ENCODE measurements around the gene TMIGD2. TPM values are rescaled to one million over a fixed set of nuclear protein-coding genes. Genes with fewer than 3 reads are reported as not detected.
"Not testable (repeated sequence)": the region's sequence is repeated elsewhere in the genome, so short reads cannot be mapped to it uniquely, and the experiment has no call there.

TMIGD2 gene
- total RNA-seq = 10 to 100 TPM; 13.5 to 44.0 (median 32.4) TPM
- 24.3 TPM for total RNA-seq (2013)
- 1.2 to 42.9 (median 17.4) reads per million in 29 experiments for total RNA-seq

- no peaks in the 10 kb centered on the region for H3K9me3 Mint-ChIP-seq
Observed at GRCh38 chr19:4302243-4302640, at the start of gene TMIGD2. Gene TMIGD2 (minus strand): TSS chr19:4302389. CDS start chr19:4302385, 4 bp downstream.

DNA sequence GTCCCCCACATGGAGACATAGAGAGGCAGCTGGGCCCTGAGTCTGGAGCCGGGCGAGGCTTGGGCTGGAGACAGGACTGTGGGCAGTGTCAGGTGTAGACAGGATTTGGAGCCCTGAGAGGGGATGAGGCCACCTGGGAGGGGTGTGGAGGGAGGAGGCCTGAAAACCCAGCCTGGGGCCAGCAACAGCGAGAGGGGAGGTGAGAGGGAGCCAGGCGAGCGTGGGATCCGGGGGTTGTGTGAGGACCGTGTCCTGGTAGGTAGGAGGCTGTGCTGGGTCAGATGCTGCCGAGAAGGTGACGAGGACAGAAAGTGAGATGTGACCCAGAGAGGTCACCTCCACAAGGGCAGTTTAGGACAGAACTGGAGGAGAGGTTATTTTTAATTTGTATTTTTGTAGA is 48.5 kb upstream of the TMIGD2 start:
- H3K4me1 Mint-ChIP-seq = peaks cover 2 to 5% (median 3%) of the 10 kb centered on the region in 3 donors
- H3K4me3 Mint-ChIP-seq = no peak overlapping the region
- DNase-seq (no peak), ATAC-seq (replicated peaks in 1 of 4) (no peak)
- H3K36me3 Mint-ChIP-seq = peaks cover 6% of the 10 kb centered on the region
- Histone ChIP-seq H3K27me3 (replicated peaks in 1 of 2; ENCODE audit: control insufficient read depth in 2 of 2, extremely low read depth in 1 of 2, insufficient read depth in 2 of 2, low read length in 1 of 2) (no peaks in the 10 kb centered on the region), H3K27ac (ENCODE audit: low read length) (no peak overlapping the region), H3K36me3 (ENCODE audit: control insufficient read depth in 2 of 2, extremely low read depth in 1 of 2, insufficient read depth in 1 of 2, low read length in 1 of 2) (peaks cover 0 to 2% of the 10 kb centered on the region in 2 donors), H3K9me3 (no peaks in the 10 kb centered on the region), H3K4me3 (ENCODE audit: control insufficient read depth in 1 of 2, extremely low read depth in 1 of 2, low read length in 1 of 2) (no peak overlapping the region), H3K4me1 (ENCODE audit: control insufficient read depth in 1 of 2, extremely low read depth in 1 of 2, insufficient read depth in 2 of 2, low read length in 2 of 2) (peaks cover 0 to 3% of the 10 kb centered on the region in 2 experiments)
- POLR2A ChIA-PET = no interaction called here
- WGBS (ENCODE audit: insufficient coverage) = 100% methylated on average over 9 of the region's 9 CpGs
- H3K27ac Mint-ChIP-seq = no peak overlapping the region
- H3K27me3 Mint-ChIP-seq = no peaks in the 10 kb centered on the region
- H3K9me3 Mint-ChIP-seq = no peaks in the 10 kb centered on the region
- CTCF ChIA-PET = no interaction called here

More at GRCh38 chr19:4302243-4302640, at the start of gene TMIGD2:
- Mint-ChIP-seq H3K27ac (peak within 1 kb of the TSS; percentile 92 to 94), H3K36me3 (no peaks in the 10 kb centered on the region), H3K4me1 (peaks cover 37 to 42% (median 39%) of the 10 kb centered on the region in 3 donors), H3K27me3 (no peaks in the 10 kb centered on the region), H3K4me3 (peak within 1 kb of the TSS; percentile 83 to 95 (median 84))
- 11% methylated on average over 7 of the region's 8 CpGs for WGBS (ENCODE audit: insufficient coverage)
- H3K27me3 ChIP-seq (replicated peaks in 1 of 2; ENCODE audit: control insufficient read depth in 2 of 2, extremely low read depth in 1 of 2, insufficient read depth in 2 of 2, low read length in 1 of 2) = peaks cover 0 to 24% of the 10 kb centered on the region in 2 experiments
- H3K27ac ChIP-seq (ENCODE audit: low read length) = peak within 1 kb of the TSS; percentile 57
- peaks cover 0 to 2% of the 10 kb centered on the region in 2 donors for H3K36me3 ChIP-seq (ENCODE audit: control insufficient read depth in 2 of 2, extremely low read depth in 1 of 2, insufficient read depth in 1 of 2, low read length in 1 of 2)
- peak; percentile 33 to 64 (median 48) for ATAC-seq (replicated peaks in 1 of 4)
- no peaks in the 10 kb centered on the region for H3K9me3 ChIP-seq
- peak in 17 of 35 experiments; percentile 12 to 51 (median 23) for DNase-seq
- H3K4me3 ChIP-seq (ENCODE audit: control insufficient read depth in 1 of 2, extremely low read depth in 1 of 2, low read length in 1 of 2) = peak within 1 kb of the TSS; percentile 47 to 74
- POLR2A ChIA-PET = interaction anchor here (0.6 to 0.8 kb wide), 3 partner anchors 40 to 1249 kb away, joined by 3 to 4 read pairs (median 3); no protein-coding TSS in a partner anchor
- peaks cover 23 to 41% of the 10 kb centered on the region in 2 experiments for H3K4me1 ChIP-seq (ENCODE audit: control insufficient read depth in 1 of 2, extremely low read depth in 1 of 2, insufficient read depth in 2 of 2, low read length in 2 of 2)
- CTCF ChIA-PET = no interaction called here

GRCh38 chr19:4350111-4350510 is 47.9 kb upstream of the TMIGD2 start:
- Mint-ChIP-seq H3K27ac (no peak overlapping the region), H3K27me3 (no peaks in the 10 kb centered on the region), H3K4me1 (peaks cover 5 to 9% (median 7%) of the 10 kb centered on the region in 3 donors), H3K4me3 (no peak overlapping the region), H3K9me3 (no peaks in the 10 kb centered on the region), H3K36me3 (peaks cover 6% of the 10 kb centered on the region)
- ATAC-seq (replicated peaks in 1 of 4) (no peak), DNase-seq (no peak)
- no peaks in the 10 kb centered on the region for H3K27me3 ChIP-seq (replicated peaks in 1 of 2; ENCODE audit: control insufficient read depth in 2 of 2, extremely low read depth in 1 of 2, insufficient read depth in 2 of 2, low read length in 1 of 2)
- CTCF ChIA-PET = no interaction called here
- POLR2A ChIA-PET = no interaction called here
- peaks cover 0 to 3% of the 10 kb centered on the region in 2 donors for H3K36me3 ChIP-seq (ENCODE audit: control insufficient read depth in 2 of 2, extremely low read depth in 1 of 2, insufficient read depth in 1 of 2, low read length in 1 of 2)
- H3K4me3 ChIP-seq (ENCODE audit: control insufficient read depth in 1 of 2, extremely low read depth in 1 of 2, low read length in 1 of 2) = no peak overlapping the region
- no peak overlapping the region for H3K27ac ChIP-seq (ENCODE audit: low read length)
- peaks cover 0 to 7% of the 10 kb centered on the region in 2 experiments for H3K4me1 ChIP-seq (ENCODE audit: control insufficient read depth in 1 of 2, extremely low read depth in 1 of 2, insufficient read depth in 2 of 2, low read length in 2 of 2)
- H3K9me3 ChIP-seq = no peaks in the 10 kb centered on the region
- 83% methylated on average over 8 of the region's 8 CpGs for WGBS (ENCODE audit: insufficient coverage)

DNA sequence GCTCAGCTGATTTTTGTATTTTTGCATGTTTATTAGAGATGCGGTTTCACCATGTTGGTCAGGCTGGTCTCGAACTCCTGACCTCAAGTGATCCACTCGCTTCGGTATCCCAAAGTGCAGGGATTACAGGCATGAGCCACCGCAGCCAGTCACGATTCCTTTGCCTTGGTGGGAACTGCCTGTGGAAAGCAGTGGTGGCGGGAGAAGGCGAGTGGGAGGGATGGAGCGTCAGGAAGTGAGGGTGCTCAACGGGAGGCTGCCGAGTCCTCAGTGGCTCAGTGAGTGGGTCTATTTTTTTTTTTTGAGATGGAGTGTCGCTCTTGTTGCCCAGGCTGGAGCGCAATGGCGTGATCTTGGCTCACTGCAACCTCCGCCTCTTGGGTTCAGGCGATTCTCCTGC is 47.0 kb upstream of the TMIGD2 start:
- not testable (repeated sequence) for H3K4me3 Mint-ChIP-seq, H3K27me3 Mint-ChIP-seq, H3K27ac Mint-ChIP-seq

DNA sequence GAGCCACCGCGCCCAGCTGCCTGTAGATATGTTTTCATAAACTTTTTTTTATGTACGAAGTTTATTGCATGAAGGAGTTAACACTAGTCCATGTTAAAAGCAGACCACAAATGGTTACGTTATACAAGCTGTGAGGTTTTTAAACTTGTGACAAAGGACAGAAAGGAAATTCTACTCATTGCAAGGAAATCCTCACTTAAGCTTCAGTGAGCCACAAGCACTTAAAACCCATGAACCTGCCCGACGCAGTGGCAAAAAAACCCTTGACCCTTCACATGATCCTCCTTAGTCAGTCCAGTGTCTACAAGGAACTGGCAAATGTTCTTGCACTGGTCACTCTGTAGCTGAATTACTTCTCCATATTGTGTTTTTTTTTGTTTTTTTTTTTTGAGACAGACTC is 45.3 kb upstream of the TMIGD2 start:
- ATAC-seq (replicated peaks in 1 of 4) = no peak
- 93% methylated on average over 2 of the region's 6 CpGs for WGBS (ENCODE audit: insufficient coverage)
- Histone ChIP-seq H3K9me3 (no peaks in the 10 kb centered on the region), H3K27ac (ENCODE audit: low read length) (no peak overlapping the region), H3K36me3 (ENCODE audit: control insufficient read depth in 2 of 2, extremely low read depth in 1 of 2, insufficient read depth in 1 of 2, low read length in 1 of 2) (peaks cover 0 to 3% of the 10 kb centered on the region in 2 donors), H3K27me3 (replicated peaks in 1 of 2; ENCODE audit: control insufficient read depth in 2 of 2, extremely low read depth in 1 of 2, insufficient read depth in 2 of 2, low read length in 1 of 2) (no peaks in the 10 kb centered on the region), H3K4me3 (ENCODE audit: control insufficient read depth in 1 of 2, extremely low read depth in 1 of 2, low read length in 1 of 2) (no peak overlapping the region), H3K4me1 (ENCODE audit: control insufficient read depth in 1 of 2, extremely low read depth in 1 of 2, insufficient read depth in 2 of 2, low read length in 2 of 2) (peaks cover 5 to 23% of the 10 kb centered on the region in 2 experiments)
- Mint-ChIP-seq H3K36me3 (peaks cover 6% of the 10 kb centered on the region), H3K27me3 (no peaks in the 10 kb centered on the region), H3K4me1 (peaks cover 11 to 18% (median 15%) of the 10 kb centered on the region in 3 donors), H3K9me3 (no peaks in the 10 kb centered on the region), H3K4me3 (no peak overlapping the region), H3K27ac (no peak overlapping the region)
- DNase-seq = no peak
- POLR2A ChIA-PET = no interaction called here
- CTCF ChIA-PET = interaction anchor here in 1 of 2 donors (0.6 kb wide), 1 partner anchor 51 kb away, joined by 3 read pairs; no protein-coding TSS in a partner anchor

More for the DNA sequence above, 47.0 kb upstream of the TMIGD2 start:
- H3K9me3 ChIP-seq; H3K36me3 ChIP-seq (ENCODE audit: control insufficient read depth in 2 of 2, extremely low read depth in 1 of 2, insufficient read depth in 1 of 2, low read length in 1 of 2); ATAC-seq (replicated peaks in 1 of 4); H3K27ac ChIP-seq (ENCODE audit: low read length); DNase-seq; H3K4me3 ChIP-seq (ENCODE audit: control insufficient read depth in 1 of 2, extremely low read depth in 1 of 2, low read length in 1 of 2); H3K4me1 Mint-ChIP-seq; H3K9me3 Mint-ChIP-seq; CTCF ChIA-PET; POLR2A ChIA-PET; H3K36me3 Mint-ChIP-seq; H3K27me3 ChIP-seq (replicated peaks in 1 of 2; ENCODE audit: control insufficient read depth in 2 of 2, extremely low read depth in 1 of 2, insufficient read depth in 2 of 2, low read length in 1 of 2): not testable (repeated sequence)
- peaks cover 2 to 12% of the 10 kb centered on the region in 2 experiments for H3K4me1 ChIP-seq (ENCODE audit: control insufficient read depth in 1 of 2, extremely low read depth in 1 of 2, insufficient read depth in 2 of 2, low read length in 2 of 2)
- WGBS (ENCODE audit: insufficient coverage) = 97% methylated on average over 13 of the region's 16 CpGs

GRCh38 chr19:4346020-4346383 is 43.8 kb upstream of the TMIGD2 start:
- H3K27ac Mint-ChIP-seq = no peak overlapping the region

More at GRCh38 chr19:4346020-4346383, 43.8 kb upstream of the TMIGD2 start:
- Mint-ChIP-seq H3K9me3 (no peaks in the 10 kb centered on the region), H3K4me1 (peaks cover 17 to 24% (median 21%) of the 10 kb centered on the region in 3 donors), H3K4me3 (no peak overlapping the region), H3K36me3 (peaks cover 6% of the 10 kb centered on the region), H3K27me3 (no peaks in the 10 kb centered on the region)
- Histone ChIP-seq H3K4me1 (ENCODE audit: control insufficient read depth in 1 of 2, extremely low read depth in 1 of 2, insufficient read depth in 2 of 2, low read length in 2 of 2) (peaks cover 5 to 29% of the 10 kb centered on the region in 2 experiments), H3K27ac (ENCODE audit: low read length) (no peak overlapping the region), H3K4me3 (ENCODE audit: control insufficient read depth in 1 of 2, extremely low read depth in 1 of 2, low read length in 1 of 2) (no peak overlapping the region), H3K27me3 (replicated peaks in 1 of 2; ENCODE audit: control insufficient read depth in 2 of 2, extremely low read depth in 1 of 2, insufficient read depth in 2 of 2, low read length in 1 of 2) (no peaks in the 10 kb centered on the region), H3K36me3 (ENCODE audit: control insufficient read depth in 2 of 2, extremely low read depth in 1 of 2, insufficient read depth in 1 of 2, low read length in 1 of 2) (peaks cover 0 to 3% of the 10 kb centered on the region in 2 donors), H3K9me3 (no peaks in the 10 kb centered on the region)
- 100% methylated on average over 2 of the region's 6 CpGs for WGBS (ENCODE audit: insufficient coverage)
- DNase-seq = no peak
- ChIA-PET POLR2A (no interaction called here), CTCF (no interaction called here)
- no peak for ATAC-seq (replicated peaks in 1 of 4)

Measured in T-cell (primary cell).